Pulmonary artery endothelial cell (primary cell): ENCODE data around the gene IGLL1. TPM values are rescaled to one million over a fixed set of nuclear protein-coding genes. Genes with fewer than 3 reads are reported as not detected.
"Not testable (repeated sequence)": the region's sequence is repeated elsewhere in the genome, so short reads cannot be mapped to it uniquely, and the experiment has no call there.

ENCODE experiments used
- DNase-seq: peaks from one replicate; pipeline ENCODE4 v3.0.0-alpha.2; 2011; ENCODE audit warnings: low read depth, low spot score
- total RNA-seq: library from RNA; depleted of rRNA; stranded (reverse); fragments of >200 nt; gene quantifications from 2 replicates; pipeline ENCODE4 v1.2.3, GENCODE V29; 2014

IGLL1 gene
- not detected in 2 replicates for total RNA-seq

- DNase-seq: no peak
Measured at GRCh38 chr22:23579870-23580575, at the start of gene IGLL1. Gene IGLL1, minus strand, starts transcription at chr22:23580290. Its CDS starts 100 bp downstream, at chr22:23580190.

DNA sequence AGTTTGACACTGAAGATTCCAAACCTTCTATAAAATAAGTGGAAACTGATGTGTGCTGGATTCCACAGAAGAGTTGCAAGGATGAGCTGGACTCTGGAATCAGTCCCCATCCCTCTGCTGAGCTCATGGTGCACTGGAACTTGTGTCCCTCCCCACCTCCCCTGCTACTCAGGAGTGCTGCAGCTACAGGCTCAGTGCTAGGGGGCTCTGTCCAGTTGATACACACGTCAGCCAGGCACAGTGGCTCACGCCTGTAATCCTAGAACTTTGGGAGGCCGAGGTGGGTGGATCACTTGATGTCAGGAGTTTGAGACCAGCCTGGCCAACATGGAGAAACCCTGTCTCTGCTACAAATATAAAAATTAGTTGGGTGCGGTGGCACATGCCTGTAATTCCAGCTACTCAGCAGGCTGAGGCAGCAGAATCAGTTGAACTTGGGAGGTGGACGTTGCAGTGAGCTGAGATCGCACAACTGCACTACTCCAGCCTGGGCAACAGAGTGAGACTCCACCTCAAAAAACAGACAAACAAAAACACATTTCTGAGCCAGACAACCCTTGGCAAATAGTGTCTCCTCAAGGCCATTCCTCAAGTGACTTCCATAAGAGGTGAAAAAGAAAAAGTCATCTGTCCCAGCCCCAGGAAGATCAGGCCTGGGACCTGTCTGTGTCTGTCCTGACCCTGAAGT, 48.1 kb upstream of the IGLL1 start:
- not testable (repeated sequence) for DNase-seq

GRCh38 chr22:23627401-23628055, 47.4 kb upstream of the IGLL1 start:
- DNase-seq: not testable (repeated sequence)

DNA sequence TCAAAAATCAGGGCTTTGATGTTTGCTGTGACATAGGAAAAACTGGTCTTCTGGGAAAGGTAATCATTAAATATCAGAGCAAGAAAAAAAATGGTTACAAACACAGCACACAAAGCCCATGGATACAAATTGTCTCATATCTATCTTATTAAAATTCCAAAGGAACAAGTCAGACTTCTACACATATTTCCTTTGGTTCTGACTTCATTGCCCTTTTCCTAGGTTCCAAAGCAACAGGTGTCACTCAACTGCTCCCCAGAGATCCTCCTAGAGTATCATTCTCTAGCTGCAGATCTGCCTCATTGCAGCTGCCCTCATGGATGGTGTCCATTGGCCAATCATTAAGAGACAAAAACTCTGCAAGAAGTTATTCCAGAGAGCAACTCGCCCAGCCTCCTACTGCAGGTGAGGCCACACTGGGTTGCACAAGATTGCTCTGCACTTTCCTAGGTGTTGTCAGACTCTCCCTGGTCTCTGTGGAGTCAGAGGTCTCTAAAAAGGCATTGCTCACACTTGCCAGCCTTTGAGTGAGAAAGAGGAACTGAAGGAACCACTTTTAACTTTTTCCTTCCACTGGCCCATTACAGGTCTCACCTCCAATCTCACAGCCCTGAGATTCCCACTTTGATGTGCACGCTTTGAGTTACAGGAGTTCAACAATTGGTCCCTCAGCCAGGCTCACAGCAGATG, 46.3 kb upstream of the IGLL1 start:
- DNase-seq: no peak

- no peak for DNase-seq
Measured at GRCh38 chr22:23622634-23623033, 42.5 kb upstream of the IGLL1 start.

DNA sequence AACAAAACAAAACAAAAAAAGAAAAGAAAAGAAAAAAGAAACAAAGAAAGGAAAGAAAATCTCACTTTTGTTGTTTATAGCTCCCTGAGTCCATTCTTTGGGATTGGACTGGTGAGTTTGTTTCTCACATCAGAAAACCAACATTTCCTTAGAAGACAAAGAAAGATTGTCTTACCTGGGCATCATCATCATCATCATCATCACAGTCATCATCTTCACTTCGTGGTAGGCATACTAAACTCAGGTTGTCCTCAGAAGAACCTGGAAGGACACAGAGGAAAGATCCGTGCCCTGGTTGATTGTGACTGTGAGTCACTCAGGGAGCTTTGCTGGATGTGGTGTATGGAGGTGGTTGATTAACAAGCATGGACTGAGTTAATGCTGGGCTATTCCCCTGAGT, 41.8 kb upstream of the IGLL1 start:
- not testable (repeated sequence) for DNase-seq

GRCh38 chr22:23621082-23621780, 41.1 kb upstream of the IGLL1 start:
- DNase-seq: no peak

- DNase-seq: no peak
Measured at GRCh38 chr22:23613193-23613972, 33.3 kb upstream of the IGLL1 start.

DNA sequence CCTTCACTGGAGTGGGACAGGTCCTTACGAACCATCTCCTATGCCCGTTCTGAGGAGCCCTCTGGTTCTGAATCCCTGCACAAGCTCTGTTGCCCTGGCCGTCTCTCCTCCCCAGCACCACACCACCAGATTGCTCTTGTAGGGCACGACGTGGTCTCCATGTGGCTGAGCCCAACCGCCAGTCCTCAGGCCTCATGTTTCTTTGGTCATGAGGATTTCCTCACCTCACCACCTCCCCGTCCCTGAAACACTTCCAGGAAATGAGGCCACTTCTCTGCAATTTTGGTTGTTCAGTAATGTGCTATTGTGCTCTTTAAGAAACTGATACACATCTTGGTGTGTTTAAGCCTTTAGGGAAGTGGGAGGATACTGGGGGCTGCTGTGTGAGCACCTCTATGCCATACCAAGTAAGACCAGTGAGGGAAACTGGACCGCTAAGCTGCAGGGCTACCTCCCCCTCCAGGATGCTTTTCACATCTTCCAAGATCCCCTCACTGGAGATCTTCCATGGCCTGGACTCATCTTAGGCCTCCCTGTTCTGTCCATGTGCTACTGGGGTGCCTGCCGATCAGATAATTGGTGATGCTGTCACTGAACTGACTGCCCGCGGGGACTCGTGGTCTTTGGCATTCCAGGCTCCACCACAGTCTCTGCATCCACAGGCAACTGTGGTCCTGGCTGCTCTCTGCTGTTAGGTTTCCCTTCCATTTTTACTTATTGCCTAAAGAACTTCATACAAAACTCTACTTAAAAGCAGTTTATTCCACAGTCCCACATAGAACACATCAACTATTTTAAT, 30.1 kb upstream of the IGLL1 start:
- DNase-seq: no peak

DNA sequence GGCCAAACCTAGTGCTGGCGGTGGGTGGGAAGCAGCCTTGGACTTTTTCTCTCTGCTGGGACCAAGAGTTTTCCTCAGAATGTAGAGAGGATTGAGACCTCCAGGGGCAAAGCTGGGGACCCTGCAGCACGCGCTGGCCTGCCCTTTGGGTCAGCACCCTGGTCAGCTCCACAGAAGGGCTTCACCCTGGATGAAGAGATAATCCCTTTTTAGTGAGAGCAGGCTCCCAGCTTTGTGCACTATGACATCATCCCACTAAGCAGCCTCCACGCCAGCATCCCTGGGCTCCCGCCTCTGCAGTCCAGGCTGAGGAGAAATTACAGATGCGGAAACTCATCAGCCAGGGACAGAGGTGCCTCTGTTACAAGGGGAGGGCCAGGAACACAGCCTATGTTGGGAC, 28.5 kb upstream of the IGLL1 start:
- DNase-seq: no peak

DNA sequence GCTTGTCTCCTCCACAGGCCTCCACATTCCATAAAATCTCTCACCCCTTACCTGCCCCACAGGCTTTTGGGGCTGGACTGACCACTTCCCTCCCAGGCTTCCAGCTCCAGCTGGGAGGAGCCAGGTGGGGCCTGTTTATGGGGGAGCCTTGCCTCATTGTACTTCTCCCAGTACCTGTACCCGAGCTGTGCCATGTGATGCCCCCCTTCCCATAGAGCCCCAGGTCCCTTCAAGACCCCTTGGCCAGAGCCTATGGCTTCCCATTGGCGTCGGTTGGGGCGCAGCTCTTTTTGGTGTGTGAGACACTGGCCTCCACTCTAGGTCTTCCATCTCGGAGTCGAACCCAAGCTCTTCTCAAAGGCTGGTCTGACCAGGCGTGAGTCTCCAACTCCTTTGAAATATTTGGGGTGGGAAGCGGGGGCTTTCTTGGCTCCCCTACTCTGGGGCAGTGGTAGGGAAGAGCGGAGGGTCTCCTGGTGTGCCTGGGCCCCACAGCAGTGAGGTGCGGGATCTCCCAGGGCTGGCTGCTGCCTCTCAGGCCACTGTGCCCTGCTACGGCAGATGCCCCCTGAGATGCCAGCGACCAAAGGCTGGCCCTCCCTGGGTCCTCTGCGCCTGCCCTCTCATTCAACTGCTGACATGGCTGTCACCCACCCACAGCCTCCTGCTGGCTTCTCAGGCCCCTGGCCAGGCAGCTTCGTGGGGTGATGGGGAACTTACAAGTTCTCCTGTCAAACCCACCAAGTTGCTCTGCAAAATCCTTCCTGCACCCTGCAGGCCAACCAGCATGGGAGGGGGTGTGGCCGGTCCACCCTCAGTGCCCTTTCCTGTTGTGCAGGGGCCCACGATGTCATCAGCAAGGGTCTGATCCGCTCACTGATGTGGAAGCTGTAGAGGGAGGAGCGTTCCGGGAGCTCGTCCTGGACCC, 26.4 kb upstream of the IGLL1 start:
- DNase-seq: no peak

DNA sequence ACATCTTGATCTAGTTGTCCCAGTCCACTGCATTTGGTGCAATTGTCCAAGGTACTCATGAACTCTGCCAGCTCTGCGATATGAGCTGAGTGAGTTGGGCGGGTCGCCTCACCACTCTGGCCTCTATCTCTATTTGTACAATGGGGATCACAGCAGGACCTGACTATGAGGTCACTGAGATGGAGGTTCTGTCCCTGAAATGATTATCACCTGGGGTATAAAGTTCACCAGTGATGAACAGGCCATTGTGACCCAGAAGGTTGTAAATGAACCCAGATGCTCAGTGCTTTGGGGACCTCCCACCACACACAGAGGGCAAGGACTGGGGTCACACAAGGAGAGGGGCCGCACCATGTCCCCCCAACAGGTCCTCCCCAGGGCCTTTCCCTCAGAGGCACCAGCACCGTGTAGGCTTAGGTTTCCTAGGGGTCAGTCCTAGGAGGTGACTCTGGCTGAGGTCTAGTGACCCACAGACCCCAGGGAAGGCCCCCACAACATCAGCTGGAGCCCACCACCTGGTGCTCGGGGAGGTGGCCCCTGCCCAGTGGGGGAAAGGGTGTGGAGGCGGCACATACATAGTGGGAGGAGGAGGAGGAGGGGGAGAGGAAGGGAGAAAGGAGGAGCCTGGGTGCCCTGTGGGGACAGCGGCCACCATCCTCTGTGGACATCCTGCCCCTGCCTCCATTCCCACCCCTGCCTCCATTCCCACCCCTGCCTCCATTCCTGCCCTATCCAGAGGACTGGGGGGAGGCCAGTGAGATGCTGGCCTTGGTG, 25.0 kb upstream of the IGLL1 start:
- DNase-seq: no peak

- no peak for DNase-seq
Measured at GRCh38 chr22:23603266-23603665, 23.2 kb upstream of the IGLL1 start.

GRCh38 chr22:23598805-23599518, 18.9 kb upstream of the IGLL1 start:
- DNase-seq: no peak

DNA sequence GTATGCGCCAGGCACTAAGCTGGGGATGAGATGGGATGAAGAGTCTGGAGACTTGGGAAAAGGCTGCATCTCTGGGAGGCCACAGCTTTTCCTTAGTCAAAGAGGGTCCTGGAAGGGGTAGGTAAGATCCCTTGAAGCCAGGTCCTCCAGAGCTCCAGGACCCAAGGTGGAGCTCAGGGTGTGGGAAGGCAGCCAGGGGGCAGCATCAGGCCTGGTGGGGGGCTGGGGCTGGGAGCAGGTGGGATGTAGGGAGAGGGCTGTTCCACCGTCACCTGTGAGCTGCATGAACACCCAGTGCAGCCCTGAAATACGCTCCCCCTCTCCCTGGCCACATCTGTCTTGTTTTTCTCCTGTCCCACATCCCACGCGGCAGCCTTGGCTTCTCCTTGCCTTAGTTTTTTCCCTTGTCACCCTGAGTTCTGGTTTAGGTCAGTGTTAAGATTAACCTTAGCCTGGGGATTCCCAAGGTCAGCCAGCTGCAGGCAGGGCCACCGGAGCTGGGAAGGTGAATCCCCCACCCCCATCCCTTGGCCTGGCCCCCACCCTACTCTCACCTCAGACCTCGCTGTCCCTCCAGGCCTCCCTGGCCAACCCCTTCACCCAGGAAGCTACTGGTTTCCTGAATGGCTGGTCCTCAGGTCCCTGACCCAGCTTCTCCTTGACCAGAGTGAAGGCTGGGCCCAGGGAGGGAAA, 17.6 kb upstream of the IGLL1 start:
- DNase-seq: not testable (repeated sequence)

- not testable (repeated sequence) for DNase-seq
Measured at GRCh38 chr22:23595904-23596303, 15.8 kb upstream of the IGLL1 start.

DNA sequence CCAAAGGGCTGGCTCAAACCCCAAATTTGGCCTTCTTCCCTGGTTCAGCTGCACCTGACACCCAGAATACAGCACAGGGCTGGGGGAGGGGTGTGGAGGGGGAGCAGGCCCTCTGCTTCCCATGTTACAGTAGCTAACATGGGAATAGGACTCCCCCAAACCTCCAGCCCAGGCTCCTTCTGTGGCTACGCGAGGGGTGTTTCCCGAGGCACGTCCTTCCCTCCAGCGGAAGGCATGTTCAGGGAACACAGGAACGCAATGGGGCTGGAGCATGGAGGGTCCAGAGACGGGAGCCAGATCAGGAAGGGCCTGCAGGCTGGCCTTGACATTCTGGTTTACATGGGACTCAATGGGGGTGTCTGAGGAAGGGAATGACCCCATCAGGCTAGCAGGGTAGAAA, 11.8 kb upstream of the IGLL1 start:
- DNase-seq: no peak
